Large intestine (tissue), 3 donors: ENCODE data around the gene G6PD. TPM values are rescaled to one million over a fixed set of nuclear protein-coding genes. Genes with fewer than 3 reads are reported as not detected.
A peak's percentile ranks its signal among the peaks of the same experiment; 100 is the strongest.

Experiments
- DNase-seq, 2 donors: peaks; one replicate each; pipeline versions ENCODE4 v3.0.0 to v3.0.0-alpha.2; 2013
- H3K27ac ChIP-seq: one replicate; pipeline ENCODE4 v1.5.1; 2013; ENCODE audit warnings: low read length
- H3K27me3 ChIP-seq: 2 replicates; pipeline ENCODE4 v1.6.1; 2013; ENCODE audit warnings: low read length; ENCODE audit not compliant: control insufficient read depth, insufficient read depth
- H3K36me3 ChIP-seq: 2 replicates; pipeline ENCODE4 v1.6.1; 2013; ENCODE audit warnings: low read length; ENCODE audit not compliant: control insufficient read depth, insufficient read depth
- H3K4me1 ChIP-seq: one replicate; pipeline ENCODE4 v1.6.1; 2013; ENCODE audit warnings: low read length; ENCODE audit not compliant: control insufficient read depth, insufficient read depth
- H3K4me3 ChIP-seq: one replicate; pipeline ENCODE4 v1.5.1; 2013; ENCODE audit warnings: low read length
- H3K9me3 ChIP-seq: one replicate; pipeline ENCODE4 v1.6.1; 2013; ENCODE audit warnings: mild to moderate bottlenecking, low read depth, low read length, moderate library complexity; ENCODE audit not compliant: control insufficient read depth
- WGBS: methylation state at CpG from one replicate; pipeline ENCODE4 v1.1.5; 2013; ENCODE audit warnings: low lambda C conversion rate; ENCODE audit not compliant: insufficient coverage; 5-methylcytosine and 5-hydroxymethylcytosine counted together
- polyA plus RNA-seq: library from polyadenylated mRNA; unstranded; fragments of 120-200 nt; gene quantifications from one replicate; pipeline ENCODE4 v1.2.1, GENCODE V29; 2013

G6PD gene
- polyA plus RNA-seq, 1 donor = 16.8 TPM

- no peaks in the 10 kb centered on the region for H3K27me3 ChIP-seq
- no CpG with 5 or more reads among the region's 95 CpGs for WGBS
- H3K27ac ChIP-seq = peak within 1 kb of the TSS; percentile 89
- peaks cover 24% of the 10 kb centered on the region for H3K4me1 ChIP-seq
- peak; percentile 43 to 72 for DNase-seq
- peaks cover 19% of the 10 kb centered on the region for H3K36me3 ChIP-seq
- no peaks in the 10 kb centered on the region for H3K9me3 ChIP-seq
- peak within 1 kb of the TSS; percentile 60 for H3K4me3 ChIP-seq
These were observed 60.0 kb downstream of the G6PD start, which contains the start of gene UBL4A for GRCh38 chrX:154486396-154487207. Gene UBL4A, minus strand, starts transcription at chrX:154486615. Its CDS starts 31 bp downstream, at chrX:154486584.

GRCh38 chrX:154486052-154486395 is 60.6 kb downstream of the G6PD start:
- Histone ChIP-seq H3K36me3 (peaks cover 19% of the 10 kb centered on the region), H3K4me3 (peak overlapping the region; percentile 60), H3K9me3 (no peaks in the 10 kb centered on the region), H3K4me1 (peaks cover 24% of the 10 kb centered on the region), H3K27me3 (no peaks in the 10 kb centered on the region), H3K27ac (peak overlapping the region; percentile 38)
- no CpG with 5 or more reads among the region's 35 CpGs for WGBS
- DNase-seq = peak in 1 of 2 donors; percentile 38

DNA sequence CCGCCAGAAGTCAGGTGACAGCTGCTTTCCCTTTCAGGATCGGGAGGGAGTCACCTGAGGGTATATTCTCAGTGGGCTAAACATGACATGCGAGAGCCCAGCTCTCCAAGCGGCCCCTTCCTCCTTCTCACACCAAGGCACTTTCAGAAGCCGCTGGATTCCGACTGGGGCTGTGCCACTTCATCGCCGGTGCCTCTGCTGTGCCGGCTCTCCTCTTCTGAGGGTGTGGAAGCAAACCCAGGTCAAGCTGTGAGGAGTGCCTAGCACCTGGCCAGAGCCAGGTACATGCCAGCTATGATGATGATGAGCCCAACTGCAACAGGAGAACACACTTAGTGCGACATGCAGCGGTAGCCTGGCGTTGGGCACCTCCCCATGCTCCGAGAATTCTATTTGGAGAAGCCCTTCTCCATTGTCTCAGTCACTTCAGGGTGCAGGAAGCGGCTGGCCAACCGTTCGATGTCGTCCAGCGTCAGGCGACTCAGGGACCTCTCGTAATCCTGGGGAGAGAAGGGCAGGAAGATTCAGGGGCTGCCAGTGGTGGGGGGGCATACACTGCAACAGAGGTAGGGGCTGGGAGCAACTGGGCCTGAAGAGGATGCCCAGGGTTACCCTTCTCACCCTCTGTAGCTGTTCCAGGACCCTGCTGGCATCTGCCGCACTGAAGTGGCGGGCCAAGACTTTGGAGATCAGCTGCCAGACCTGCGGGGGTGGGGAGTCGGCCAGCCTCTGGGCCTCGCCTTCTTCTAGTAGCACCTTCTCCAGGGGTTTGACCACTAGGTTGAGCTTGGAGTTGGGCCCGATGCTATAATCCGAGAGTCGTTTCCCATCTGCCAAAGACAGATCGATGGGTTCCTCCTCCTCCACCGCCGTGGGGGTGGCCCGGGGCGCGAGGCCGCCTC is 61.2 kb downstream of the G6PD start:
- Histone ChIP-seq H3K4me1 (peaks cover 24% of the 10 kb centered on the region), H3K4me3 (peak overlapping the region; percentile 35), H3K9me3 (no peaks in the 10 kb centered on the region), H3K27me3 (no peaks in the 10 kb centered on the region), H3K27ac (peak overlapping the region; percentile 51), H3K36me3 (peaks cover 19% of the 10 kb centered on the region)
- no peak for DNase-seq
- no CpG with 5 or more reads among the region's 35 CpGs for WGBS

- no peak overlapping the region for H3K4me3 ChIP-seq
- peak overlapping the region; percentile 57 for H3K27ac ChIP-seq
- WGBS = no CpG with 5 or more reads among the region's 16 CpGs
- DNase-seq = peak; percentile 38 to 60
- peaks cover 24% of the 10 kb centered on the region for H3K4me1 ChIP-seq
- peaks cover 19% of the 10 kb centered on the region for H3K36me3 ChIP-seq
- no peaks in the 10 kb centered on the region for H3K27me3 ChIP-seq
- H3K9me3 ChIP-seq = no peaks in the 10 kb centered on the region
These were observed 62.1 kb downstream of the G6PD start for GRCh38 chrX:154484255-154485149.

GRCh38 chrX:154483325-154483724 is 63.3 kb downstream of the G6PD start:
- peaks cover 23% of the 10 kb centered on the region for H3K4me1 ChIP-seq
- H3K4me3 ChIP-seq = no peak overlapping the region
- no peaks in the 10 kb centered on the region for H3K27me3 ChIP-seq
- DNase-seq = no peak
- no peak overlapping the region for H3K27ac ChIP-seq
- WGBS = no CpG with 5 or more reads among the region's 7 CpGs
- H3K36me3 ChIP-seq = peaks cover 16% of the 10 kb centered on the region
- no peaks in the 10 kb centered on the region for H3K9me3 ChIP-seq

DNA sequence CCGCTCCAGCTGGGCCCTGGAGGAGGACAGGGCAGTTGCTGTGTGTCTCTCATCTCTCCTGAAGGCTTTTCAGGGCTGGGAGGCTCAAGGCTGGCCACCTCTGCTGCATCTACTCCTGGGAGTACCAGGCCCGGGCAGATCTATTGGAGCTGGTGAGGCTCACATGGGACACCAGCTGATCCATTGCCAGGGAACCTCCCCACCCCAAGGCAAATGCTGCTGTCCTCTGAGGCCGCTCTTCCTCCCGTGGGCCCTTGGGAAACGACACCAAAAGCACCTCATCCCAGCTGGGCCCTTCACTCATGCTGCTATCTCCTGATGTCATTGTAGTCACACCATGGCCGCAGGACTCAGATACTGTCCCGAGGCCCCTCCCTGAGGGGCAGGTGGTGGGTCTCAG is 63.9 kb downstream of the G6PD start:
- DNase-seq = no peak
- Histone ChIP-seq H3K27ac (no peak overlapping the region), H3K36me3 (peaks cover 16% of the 10 kb centered on the region), H3K4me3 (no peak overlapping the region), H3K27me3 (no peaks in the 10 kb centered on the region), H3K4me1 (peaks cover 28% of the 10 kb centered on the region), H3K9me3 (no peaks in the 10 kb centered on the region)
- WGBS = no CpG with 5 or more reads among the region's 7 CpGs

GRCh38 chrX:154481911-154482601 is 64.6 kb downstream of the G6PD start:
- no peaks in the 10 kb centered on the region for H3K27me3 ChIP-seq
- H3K9me3 ChIP-seq = no peaks in the 10 kb centered on the region
- H3K4me3 ChIP-seq = no peak overlapping the region
- no peak for DNase-seq
- WGBS = no CpG with 5 or more reads among the region's 14 CpGs
- H3K27ac ChIP-seq = no peak overlapping the region
- H3K4me1 ChIP-seq = peaks cover 25% of the 10 kb centered on the region
- H3K36me3 ChIP-seq = peaks cover 14% of the 10 kb centered on the region

Other genes with a start within 250 kb of the G6PD start
- 468 TPM for gene FLNA, start 172.2 kb downstream of the G6PD start, polyA plus RNA-seq
- gene EMD, start 167.6 kb downstream of the G6PD start, polyA plus RNA-seq = 50.1 TPM
- 5,173 TPM for gene RPL10, start 148.5 kb downstream of the G6PD start, polyA plus RNA-seq
- gene DNASE1L1, start 137.6 kb downstream of the G6PD start, polyA plus RNA-seq = 26.2 TPM
- gene TAFAZZIN, start 135.3 kb downstream of the G6PD start, polyA plus RNA-seq = 47.4 TPM
- gene ATP6AP1, start 118.2 kb downstream of the G6PD start, polyA plus RNA-seq = 137 TPM
- 108 TPM for gene GDI1, start 109.7 kb downstream of the G6PD start, polyA plus RNA-seq
- gene FAM50A, start 102.7 kb downstream of the G6PD start, polyA plus RNA-seq = 71.3 TPM
- 37.2 TPM for gene PLXNA3, start 88.6 kb downstream of the G6PD start, polyA plus RNA-seq
- 25.4 TPM for gene LAGE3, start 67.6 kb downstream of the G6PD start, polyA plus RNA-seq
- gene UBL4A, start 60.2 kb downstream of the G6PD start, polyA plus RNA-seq = 25.6 TPM
- gene SLC10A3, start 56.2 kb downstream of the G6PD start, polyA plus RNA-seq = 21.1 TPM
- gene FAM3A, start 30.6 kb downstream of the G6PD start, polyA plus RNA-seq = 41.4 TPM
- gene IKBKG, start 774 bp upstream of the G6PD start, polyA plus RNA-seq = 16.4 TPM
- gene CTAG1A, start 38.3 kb upstream of the G6PD start, polyA plus RNA-seq = not detected
- not detected for gene CTAG1B, start 72.4 kb upstream of the G6PD start, polyA plus RNA-seq
- gene CTAG2, start 106.7 kb upstream of the G6PD start, polyA plus RNA-seq = not detected
- 3.2 TPM for gene GAB3, start 204.2 kb upstream of the G6PD start, polyA plus RNA-seq
- 55.9 TPM for gene DKC1, start 216.0 kb upstream of the G6PD start, polyA plus RNA-seq